NB4 (cell line): ENCODE data around the gene SHLD1.

Source experiments
- CTCF ChIP-seq: IDR thresholded peaks from one replicate; pipeline ENCODE4 v1.5.1; 2012; ENCODE audit warnings: low read depth, low read length
- MAX ChIP-seq: IDR thresholded peaks from 2 replicates; pipeline ENCODE4 v1.6.1; 2011; ENCODE audit warnings: low read depth, low read length

GRCh38 chr20:5827098-5827853, 77.1 kb downstream of the SHLD1 start:
- no peak for TF ChIP-seq CTCF
- no peak for TF ChIP-seq MAX
